Femur (tissue), 1 donor: Measurements from ENCODE around the gene SLC38A8.

Source experiments
- DNase-seq: peaks from one replicate; pipeline ENCODE4 v3.0.0-alpha.2; 2017

Gene SLC38A8

GRCh38 chr16:83967838-83968305 lies 74.7 kb downstream of the SLC38A8 start, which contains the start of gene NECAB2:
NECAB2 (plus strand) TSS chr16:83968244; CDS start chr16:83968649, 405 bp downstream.
- peak; percentile 58 for DNase-seq

GRCh38 chr16:83967091-83967490 lies 75.5 kb downstream of the SLC38A8 start:
- DNase-seq = no peak

GRCh38 chr16:83966153-83966696 lies 76.4 kb downstream of the SLC38A8 start:
- no peak for DNase-seq

- no peak for DNase-seq
Measured at GRCh38 chr16:83965444-83966152, 77.0 kb downstream of the SLC38A8 start.

- no peak for DNase-seq
Measured at GRCh38 chr16:83964684-83965443, 77.7 kb downstream of the SLC38A8 start.

GRCh38 chr16:83963277-83964119 lies 79.1 kb downstream of the SLC38A8 start:
- no peak for DNase-seq

GRCh38 chr16:83961591-83961990 lies 81.0 kb downstream of the SLC38A8 start:
- no peak for DNase-seq

GRCh38 chr16:83960521-83961249 lies 81.9 kb downstream of the SLC38A8 start:
- DNase-seq = no peak
